Fibroblast of upper back skin (primary cell): ENCODE results near the gene SLC6A16.

ENCODE experiments used
- DNase-seq: peaks from one replicate; pipeline ENCODE4 v3.0.0-alpha.2; 2013

The SLC6A16 gene

GRCh38 chr19:49264258-49264657 is 60.7 kb downstream of the SLC6A16 start:
- no peak for DNase-seq

- no peak for DNase-seq
Observed at GRCh38 chr19:49261602-49262001, 63.4 kb downstream of the SLC6A16 start.

- no peak for DNase-seq
Observed at GRCh38 chr19:49256691-49257090, 68.3 kb downstream of the SLC6A16 start.

- DNase-seq = no peak
Observed at GRCh38 chr19:49255674-49256073, 69.3 kb downstream of the SLC6A16 start.

DNA sequence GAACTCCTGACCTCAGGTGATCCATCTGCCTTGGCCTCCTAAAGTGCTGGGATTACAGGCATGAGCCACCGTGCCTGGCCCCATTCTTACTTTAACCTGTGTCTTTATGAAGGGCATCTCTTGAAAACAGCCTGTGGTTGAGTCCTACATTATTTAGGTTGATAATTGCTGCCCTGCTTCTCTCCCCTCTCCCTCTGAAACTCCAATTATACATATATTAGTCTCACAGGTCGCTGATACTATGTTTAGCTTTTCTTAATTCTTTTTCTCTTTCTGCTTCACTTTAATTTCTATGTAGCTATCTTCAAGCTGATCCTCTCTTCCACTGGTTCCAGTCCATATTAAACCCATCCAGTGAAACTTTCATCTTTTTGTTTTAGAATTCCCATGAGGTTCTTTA is 75.1 kb downstream of the SLC6A16 start:
- no peak for DNase-seq

DNA sequence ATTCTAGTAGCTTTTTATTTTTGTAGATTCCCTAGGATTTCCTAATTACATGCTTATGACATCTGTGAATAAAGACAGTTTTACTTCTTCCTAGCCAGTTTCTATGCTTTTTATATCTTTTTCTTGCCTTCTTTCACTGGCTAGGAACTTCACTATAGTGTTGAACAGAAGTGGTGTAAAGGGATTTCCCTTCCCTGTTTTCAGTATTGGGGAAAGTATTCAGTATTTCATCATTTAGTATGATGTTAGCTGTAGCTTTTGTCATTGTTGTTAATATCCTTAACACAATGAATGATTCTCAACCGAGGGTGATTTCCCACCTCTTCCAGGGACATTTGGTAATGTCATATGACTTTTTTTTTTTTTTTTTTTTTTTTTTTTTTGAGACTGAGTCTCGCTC is 77.3 kb downstream of the SLC6A16 start:
- DNase-seq = no peak

DNA sequence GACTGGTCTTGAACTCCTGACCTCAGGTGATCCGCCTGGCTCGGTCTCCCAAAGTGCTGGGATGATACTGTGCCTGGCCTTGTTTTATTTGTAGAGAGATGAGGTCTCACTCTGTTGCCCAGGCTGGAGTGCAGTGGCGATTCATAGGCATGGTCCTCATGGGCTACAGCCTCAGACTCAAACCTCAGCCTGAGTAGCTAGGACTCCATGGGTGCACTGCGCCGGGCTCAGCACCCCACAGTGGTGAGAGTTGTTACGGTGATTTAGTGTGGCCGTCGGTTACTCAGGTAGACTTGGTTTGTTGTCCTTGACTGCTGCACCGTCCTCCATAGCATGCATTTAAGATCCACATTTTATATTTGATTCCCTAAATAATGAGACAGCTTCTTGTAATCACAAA is 80.7 kb downstream of the SLC6A16 start:
- DNase-seq = no peak

DNA sequence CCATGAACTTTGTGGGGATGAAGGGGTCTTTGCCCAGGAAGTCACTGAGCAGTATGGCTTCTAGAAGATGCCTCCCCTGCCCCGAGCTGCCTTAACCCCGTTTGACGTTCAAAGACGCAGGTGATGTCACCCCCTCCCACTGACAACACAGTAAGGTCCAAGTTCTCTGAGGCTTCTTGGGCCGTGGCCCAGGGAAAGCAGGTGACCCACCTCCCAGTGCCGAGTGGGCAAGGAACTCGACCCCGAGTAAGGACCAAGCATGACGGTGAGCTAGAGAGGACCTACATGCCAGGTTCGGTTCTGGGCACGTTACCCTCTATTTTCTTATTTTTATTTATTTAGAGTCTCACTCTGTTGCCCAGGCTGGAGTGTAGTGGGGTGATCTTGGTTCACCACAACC is 81.3 kb downstream of the SLC6A16 start:
- DNase-seq = no peak

GRCh38 chr19:49243129-49243528 is 81.9 kb downstream of the SLC6A16 start:
- no peak for DNase-seq

DNA sequence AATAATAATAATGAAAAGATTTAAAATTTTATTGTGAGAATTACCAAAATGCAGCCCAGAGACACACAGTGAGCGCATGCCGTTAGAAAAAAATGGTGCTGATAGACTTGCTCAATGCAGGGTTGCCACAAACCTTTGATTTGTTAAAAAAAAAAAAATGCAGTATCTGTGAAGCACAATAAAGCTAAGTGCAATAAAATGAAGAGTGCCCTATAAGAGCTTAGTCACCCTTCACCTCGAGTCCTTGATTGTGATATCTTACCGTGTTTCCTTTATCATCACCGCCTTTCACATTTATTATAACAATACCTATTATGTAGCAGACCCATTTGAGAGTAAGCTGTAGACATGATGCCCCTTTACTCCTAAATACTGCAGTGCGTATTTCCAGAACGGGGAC is 83.2 kb downstream of the SLC6A16 start:
- no peak for DNase-seq
